Fibroblast of lung (primary cell): ENCODE data around the gene SGTA.
"Not testable (repeated sequence)": the region's sequence is repeated elsewhere in the genome, so short reads cannot be mapped to it uniquely, and the experiment has no call there.

Experiments
- CTCF ChIP-seq, 2 donors: IDR thresholded peaks in 1 of 2; conservative IDR thresholded peaks in 1 of 2; 1 replicate in 1 of 2; 2 replicates in 1 of 2; pipeline ENCODE4 v1.5.1; 2011 to 2012; ENCODE audit warnings: low read length in 2 of 2, control low read depth in 1 of 2, inconsistent platforms in 1 of 2, low read depth in 1 of 2, mild to moderate bottlenecking in 1 of 2
- EZH2 ChIP-seq: IDR thresholded peaks from 2 replicates; pipeline ENCODE4 v1.5.1; 2012; ENCODE audit warnings: low read length, control low read depth, mild to moderate bottlenecking; ENCODE audit errors: missing control alignments

DNA sequence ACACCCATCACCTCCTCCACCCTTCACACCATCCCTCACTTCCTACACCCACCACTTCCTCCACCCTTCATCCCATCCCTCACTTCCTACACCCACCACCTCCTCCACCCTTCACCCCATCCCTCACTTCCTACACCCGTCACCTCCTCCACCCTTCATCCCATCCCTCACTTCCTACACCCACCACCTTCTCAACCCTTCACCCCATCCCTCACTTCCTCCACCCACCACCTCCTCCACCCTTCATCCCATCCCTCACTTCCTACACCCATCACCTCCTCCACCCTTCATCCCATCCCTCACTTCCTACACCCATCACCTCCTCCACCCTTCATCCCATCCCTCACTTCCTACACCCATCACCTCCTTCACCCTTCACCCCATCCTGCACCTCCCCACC, 69.0 kb downstream of the SGTA start:
- TF ChIP-seq CTCF (conservative IDR thresholded peaks at IDR 0.05 in 1 of 2, IDR thresholded peaks at IDR 0.05 in 1 of 2; ENCODE audit: low read depth in 1 of 2, low read length in 2 of 2); EZH2: not testable (repeated sequence)
